KMS-11 (cell line): Measurements from ENCODE around the gene STIMATE.

ENCODE experiments used
- H2AFZ ChIP-seq: fragments of 200-600 bp; sonication (generic); 2 replicates; pipeline ENCODE4 v1.6.1; 2016; ENCODE audit warnings: antibody characterized with exemption, mixed run types, low read depth
- H3K27ac ChIP-seq: fragments of 200-600 bp; sonication (generic); 2 replicates; pipeline ENCODE4 v1.6.1; 2016; ENCODE audit warnings: mild to moderate bottlenecking, mixed run types
- H3K27me3 ChIP-seq: fragments of 200-600 bp; sonication (generic); 2 replicates; pipeline ENCODE4 v1.6.1; 2017; ENCODE audit warnings: mild to moderate bottlenecking, low read depth, mixed run types, moderate library complexity; ENCODE audit not compliant: insufficient read depth
- H3K36me3 ChIP-seq: fragments of 200-600 bp; sonication (generic); 2 replicates; pipeline ENCODE4 v1.6.1; 2017; ENCODE audit warnings: mild to moderate bottlenecking, mixed run types; ENCODE audit not compliant: insufficient read depth
- H3K4me1 ChIP-seq: fragments of 200-600 bp; sonication (generic); 2 replicates; pipeline ENCODE4 v1.6.1; 2016; ENCODE audit warnings: mild to moderate bottlenecking, low read depth, mixed run types; ENCODE audit not compliant: poor library complexity, severe bottlenecking
- H3K4me2 ChIP-seq: fragments of 200-600 bp; sonication (generic); 2 replicates; pipeline ENCODE4 v1.7.0; 2016; ENCODE audit warnings: mild to moderate bottlenecking, mixed run types
- H3K4me3 ChIP-seq: fragments of 200-600 bp; sonication (generic); IDR thresholded peaks from 2 replicates; pipeline ENCODE4 v1.6.1; 2017; ENCODE audit warnings: low read depth, low read length, mixed read lengths; ENCODE audit not compliant: insufficient read depth
- H3K79me2 ChIP-seq: fragments of 200-600 bp; sonication (generic); 2 replicates; pipeline ENCODE4 v1.6.1; 2016; ENCODE audit warnings: low read depth, mixed run types; ENCODE audit not compliant: insufficient read depth
- H3K9ac ChIP-seq: fragments of 200-600 bp; sonication (generic); 2 replicates; pipeline ENCODE4 v1.6.1; 2016; ENCODE audit warnings: mild to moderate bottlenecking, mixed run types
- H4K20me1 ChIP-seq: fragments of 200-600 bp; sonication (generic); 2 replicates; pipeline ENCODE4 v1.6.1; 2016; ENCODE audit warnings: mild to moderate bottlenecking, mixed run types; ENCODE audit not compliant: insufficient read depth
- CTCF ChIP-seq: fragments of 200-600 bp; sonication (generic); conservative IDR thresholded peaks from 2 replicates; pipeline ENCODE4 v1.6.1; 2017; ENCODE audit warnings: low read depth, mild to moderate bottlenecking, antibody characterized with exemption, low read length, moderate library complexity, mixed read lengths

The STIMATE gene

GRCh38 chr3:52872245-52872644 is 25.1 kb downstream of the STIMATE start:
- H3K4me2 ChIP-seq: no peak overlapping the region
- no peaks in the 10 kb centered on the region for H3K79me2 ChIP-seq
- no peaks in the 10 kb centered on the region for H3K4me1 ChIP-seq
- no peak overlapping the region for H2AFZ ChIP-seq
- no peaks in the 10 kb centered on the region for H3K36me3 ChIP-seq
- H3K4me3 ChIP-seq: no peak overlapping the region
- H3K27ac ChIP-seq: no peak overlapping the region
- TF ChIP-seq CTCF: no peak
- no peaks in the 10 kb centered on the region for H3K27me3 ChIP-seq
- H4K20me1 ChIP-seq: no peaks in the 10 kb centered on the region
- H3K9ac ChIP-seq: no peak overlapping the region

GRCh38 chr3:52871761-52872160 is 25.6 kb downstream of the STIMATE start:
- H4K20me1 ChIP-seq: no peaks in the 10 kb centered on the region
- H3K4me3 ChIP-seq: no peak overlapping the region
- H3K27ac ChIP-seq: no peak overlapping the region
- H2AFZ ChIP-seq: no peak overlapping the region
- H3K4me1 ChIP-seq: no peaks in the 10 kb centered on the region
- H3K36me3 ChIP-seq: no peaks in the 10 kb centered on the region
- no peak overlapping the region for H3K9ac ChIP-seq
- TF ChIP-seq CTCF: no peak
- no peak overlapping the region for H3K4me2 ChIP-seq
- no peaks in the 10 kb centered on the region for H3K27me3 ChIP-seq
- no peaks in the 10 kb centered on the region for H3K79me2 ChIP-seq

- H4K20me1 ChIP-seq: no peaks in the 10 kb centered on the region
- H3K4me3 ChIP-seq: no peak overlapping the region
- H3K9ac ChIP-seq: no peak overlapping the region
- H3K36me3 ChIP-seq: no peaks in the 10 kb centered on the region
- H2AFZ ChIP-seq: no peak overlapping the region
- H3K27me3 ChIP-seq: no peaks in the 10 kb centered on the region
- no peak for TF ChIP-seq CTCF
- no peak overlapping the region for H3K4me2 ChIP-seq
- no peak overlapping the region for H3K27ac ChIP-seq
- no peaks in the 10 kb centered on the region for H3K79me2 ChIP-seq
- no peaks in the 10 kb centered on the region for H3K4me1 ChIP-seq
Measured at GRCh38 chr3:52870471-52870870, 26.9 kb downstream of the STIMATE start.

GRCh38 chr3:52866427-52866826 is 30.9 kb downstream of the STIMATE start:
- Histone ChIP-seq H3K36me3 (no peaks in the 10 kb centered on the region), H3K79me2 (no peaks in the 10 kb centered on the region), H3K27me3 (no peaks in the 10 kb centered on the region), H4K20me1 (no peaks in the 10 kb centered on the region), H3K4me3 (no peak overlapping the region), H3K4me2 (no peak overlapping the region), H2AFZ (no peak overlapping the region), H3K4me1 (no peaks in the 10 kb centered on the region), H3K27ac (no peak overlapping the region), H3K9ac (no peak overlapping the region)
- TF ChIP-seq CTCF: no peak

GRCh38 chr3:52865994-52866393 is 31.4 kb downstream of the STIMATE start:
- Histone ChIP-seq H3K4me1 (no peaks in the 10 kb centered on the region), H4K20me1 (no peaks in the 10 kb centered on the region), H3K4me3 (no peak overlapping the region), H3K4me2 (no peak overlapping the region), H3K27ac (no peak overlapping the region), H3K79me2 (no peaks in the 10 kb centered on the region), H3K36me3 (no peaks in the 10 kb centered on the region), H3K9ac (no peak overlapping the region), H2AFZ (no peak overlapping the region), H3K27me3 (no peaks in the 10 kb centered on the region)
- TF ChIP-seq CTCF: no peak
